ENCODE data around the gene ARHGAP15.

ARHGAP15 gene

DNA sequence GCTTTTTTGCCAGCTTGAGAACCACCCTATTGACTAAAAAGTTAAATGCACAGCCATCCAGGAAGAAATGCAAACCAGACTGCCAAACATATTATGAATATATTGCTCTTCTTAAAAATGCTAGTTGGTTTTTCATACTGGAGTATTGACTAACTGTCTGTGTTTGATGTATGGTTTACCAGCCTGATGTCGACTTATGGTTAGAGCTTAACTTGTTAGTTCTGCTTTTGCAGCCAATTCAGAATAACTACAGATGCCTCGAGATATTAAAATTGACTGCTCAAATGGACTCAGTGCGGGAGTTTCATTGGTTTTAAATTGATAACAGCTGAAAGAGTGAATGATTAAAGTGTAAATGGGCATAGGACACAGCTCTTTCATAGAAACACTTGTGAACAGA, 369.8 kb downstream of the ARHGAP15 start:
- TF ChIP-seq, protein P1, sequence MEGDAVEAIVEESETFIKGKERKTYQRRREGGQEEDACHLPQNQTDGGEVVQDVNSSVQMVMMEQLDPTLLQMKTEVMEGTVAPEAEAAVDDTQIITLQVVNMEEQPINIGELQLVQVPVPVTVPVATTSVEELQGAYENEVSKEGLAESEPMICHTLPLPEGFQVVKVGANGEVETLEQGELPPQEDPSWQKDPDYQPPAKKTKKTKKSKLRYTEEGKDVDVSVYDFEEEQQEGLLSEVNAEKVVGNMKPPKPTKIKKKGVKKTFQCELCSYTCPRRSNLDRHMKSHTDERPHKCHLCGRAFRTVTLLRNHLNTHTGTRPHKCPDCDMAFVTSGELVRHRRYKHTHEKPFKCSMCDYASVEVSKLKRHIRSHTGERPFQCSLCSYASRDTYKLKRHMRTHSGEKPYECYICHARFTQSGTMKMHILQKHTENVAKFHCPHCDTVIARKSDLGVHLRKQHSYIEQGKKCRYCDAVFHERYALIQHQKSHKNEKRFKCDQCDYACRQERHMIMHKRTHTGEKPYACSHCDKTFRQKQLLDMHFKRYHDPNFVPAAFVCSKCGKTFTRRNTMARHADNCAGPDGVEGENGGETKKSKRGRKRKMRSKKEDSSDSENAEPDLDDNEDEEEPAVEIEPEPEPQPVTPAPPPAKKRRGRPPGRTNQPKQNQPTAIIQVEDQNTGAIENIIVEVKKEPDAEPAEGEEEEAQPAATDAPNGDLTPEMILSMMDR (IDR thresholded peaks at IDR 0.05): no peak
- Histone ChIP-seq H3K36me3 (no peaks in the 10 kb centered on the region), H3K27me3 (no peaks in the 10 kb centered on the region), H3K9me3 (no peaks in the 10 kb centered on the region), H3K4me3 (ENCODE audit: low read depth in 1 of 2, low read length in 1 of 2) (no peak overlapping the region), H3K27ac (peak overlapping the region; percentile 41), H3K4me1 (ENCODE audit: control insufficient read depth in 1 of 2, insufficient read depth in 1 of 2, low read depth in 1 of 2, low read length in 1 of 2) (peaks cover 18 to 48% of the 10 kb centered on the region in 2 experiments)

DNA sequence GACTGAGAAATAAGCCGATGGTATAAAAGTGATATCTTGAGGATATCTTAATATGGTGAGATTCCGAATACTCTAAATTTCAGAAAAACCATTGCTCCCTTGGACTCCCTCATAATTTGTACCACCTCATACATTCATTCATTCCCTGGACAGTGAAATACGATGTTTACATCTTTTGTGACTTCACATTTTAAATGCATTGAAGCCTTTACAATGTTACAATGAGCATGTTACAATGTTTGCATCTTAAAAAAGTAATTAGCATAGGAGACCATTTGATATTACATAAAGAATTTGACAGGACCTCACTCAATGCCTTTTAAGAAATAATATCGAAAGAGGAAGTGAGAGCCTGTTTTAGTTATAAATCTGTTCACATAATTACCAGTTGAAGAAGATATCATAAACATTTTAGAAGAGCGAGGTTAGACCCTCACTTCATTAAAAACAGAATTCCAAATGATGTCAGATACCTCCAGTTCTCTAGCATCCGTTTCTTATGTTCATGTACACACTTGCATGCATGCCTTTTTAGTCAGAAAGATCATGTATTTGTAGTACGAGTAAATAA, 372.0 kb downstream of the ARHGAP15 start:
- Histone ChIP-seq H3K9me3 (no peaks in the 10 kb centered on the region), H3K4me1 (ENCODE audit: control insufficient read depth in 1 of 2, insufficient read depth in 1 of 2, low read depth in 1 of 2, low read length in 1 of 2) (peaks cover 26 to 59% of the 10 kb centered on the region in 2 experiments), H3K27me3 (no peaks in the 10 kb centered on the region), H3K27ac (no peak overlapping the region), H3K36me3 (peaks cover 12% of the 10 kb centered on the region), H3K4me3 (ENCODE audit: low read depth in 1 of 2, low read length in 1 of 2) (no peak overlapping the region)
- TF ChIP-seq, protein P1 (IDR thresholded peaks at IDR 0.05): no peak

GRCh38 chr2:143503280-143503679, 374.1 kb downstream of the ARHGAP15 start:
- no peaks in the 10 kb centered on the region for H3K27me3 ChIP-seq
- H3K9me3 ChIP-seq: no peaks in the 10 kb centered on the region
- TF ChIP-seq, protein P1 (IDR thresholded peaks at IDR 0.05): no peak
- peak overlapping the region; percentile 64 for H3K27ac ChIP-seq
- H3K36me3 ChIP-seq: peaks cover 12% of the 10 kb centered on the region
- H3K4me1 ChIP-seq (ENCODE audit: control insufficient read depth in 1 of 2, insufficient read depth in 1 of 2, low read depth in 1 of 2, low read length in 1 of 2): peaks cover 26 to 57% of the 10 kb centered on the region in 2 experiments
- H3K4me3 ChIP-seq (ENCODE audit: low read depth in 1 of 2, low read length in 1 of 2): no peak overlapping the region

GRCh38 chr2:143504397-143504796, 375.2 kb downstream of the ARHGAP15 start:
- H3K36me3 ChIP-seq: peaks cover 12% of the 10 kb centered on the region
- peaks cover 26 to 46% of the 10 kb centered on the region in 2 experiments for H3K4me1 ChIP-seq (ENCODE audit: control insufficient read depth in 1 of 2, insufficient read depth in 1 of 2, low read depth in 1 of 2, low read length in 1 of 2)
- peak overlapping the region; percentile 64 for H3K27ac ChIP-seq
- no peaks in the 10 kb centered on the region for H3K9me3 ChIP-seq
- H3K4me3 ChIP-seq (ENCODE audit: low read depth in 1 of 2, low read length in 1 of 2): no peak overlapping the region
- TF ChIP-seq, protein P1 (IDR thresholded peaks at IDR 0.05): no peak
- H3K27me3 ChIP-seq: no peaks in the 10 kb centered on the region

DNA sequence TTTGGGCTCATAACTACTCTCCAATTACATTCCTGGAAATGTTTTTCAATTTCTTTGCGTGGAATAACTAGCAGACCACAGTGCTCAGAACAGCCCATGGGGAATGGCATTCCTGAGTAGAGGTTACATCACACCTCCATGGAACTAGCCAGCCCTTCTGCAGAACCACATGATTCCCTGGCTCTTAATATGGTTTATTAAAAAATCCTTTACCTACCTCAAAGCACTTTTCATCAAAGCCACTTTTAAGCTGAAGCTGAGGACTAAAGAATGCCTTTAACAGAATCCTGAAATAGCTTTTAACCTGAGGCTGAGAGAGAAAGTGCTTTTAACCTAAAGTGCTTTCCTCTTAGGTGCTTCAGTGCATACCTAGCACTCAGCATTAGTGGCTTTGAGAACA, 376.3 kb downstream of the ARHGAP15 start:
- Histone ChIP-seq H3K27me3 (no peaks in the 10 kb centered on the region), H3K4me1 (ENCODE audit: control insufficient read depth in 1 of 2, insufficient read depth in 1 of 2, low read depth in 1 of 2, low read length in 1 of 2) (peaks cover 21 to 40% of the 10 kb centered on the region in 2 experiments), H3K27ac (no peak overlapping the region), H3K9me3 (no peaks in the 10 kb centered on the region), H3K4me3 (ENCODE audit: low read depth in 1 of 2, low read length in 1 of 2) (no peak overlapping the region), H3K36me3 (peaks cover 12% of the 10 kb centered on the region)
- TF ChIP-seq, protein P1 (IDR thresholded peaks at IDR 0.05): no peak

Data from neutrophil (primary cell).